ENCODE measurements around the gene OSGIN1.

DNA sequence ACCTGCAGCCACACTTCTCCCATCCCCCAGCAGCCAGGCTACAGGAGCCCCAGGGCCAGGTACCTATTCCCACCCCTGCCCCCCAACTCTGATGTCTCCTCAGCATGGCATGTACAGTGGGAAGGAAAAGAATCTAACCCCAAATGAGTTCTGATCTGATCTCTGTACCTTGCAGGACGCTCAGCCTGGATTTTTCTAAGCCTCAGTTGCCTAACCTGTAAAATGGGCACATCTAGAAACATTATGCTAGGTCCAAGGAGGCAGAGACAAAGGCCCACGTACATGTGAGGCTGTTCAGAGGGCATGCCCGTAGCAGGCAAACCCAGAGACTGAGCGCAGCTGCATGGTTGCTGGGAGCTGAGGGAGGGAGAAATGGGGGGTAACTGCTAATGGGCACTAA, 54.5 kb downstream of the OSGIN1 start:
- TF ChIP-seq POLR2A (IDR thresholded peaks at IDR 0.05): no peak
- TF ChIP-seq, protein P1, sequence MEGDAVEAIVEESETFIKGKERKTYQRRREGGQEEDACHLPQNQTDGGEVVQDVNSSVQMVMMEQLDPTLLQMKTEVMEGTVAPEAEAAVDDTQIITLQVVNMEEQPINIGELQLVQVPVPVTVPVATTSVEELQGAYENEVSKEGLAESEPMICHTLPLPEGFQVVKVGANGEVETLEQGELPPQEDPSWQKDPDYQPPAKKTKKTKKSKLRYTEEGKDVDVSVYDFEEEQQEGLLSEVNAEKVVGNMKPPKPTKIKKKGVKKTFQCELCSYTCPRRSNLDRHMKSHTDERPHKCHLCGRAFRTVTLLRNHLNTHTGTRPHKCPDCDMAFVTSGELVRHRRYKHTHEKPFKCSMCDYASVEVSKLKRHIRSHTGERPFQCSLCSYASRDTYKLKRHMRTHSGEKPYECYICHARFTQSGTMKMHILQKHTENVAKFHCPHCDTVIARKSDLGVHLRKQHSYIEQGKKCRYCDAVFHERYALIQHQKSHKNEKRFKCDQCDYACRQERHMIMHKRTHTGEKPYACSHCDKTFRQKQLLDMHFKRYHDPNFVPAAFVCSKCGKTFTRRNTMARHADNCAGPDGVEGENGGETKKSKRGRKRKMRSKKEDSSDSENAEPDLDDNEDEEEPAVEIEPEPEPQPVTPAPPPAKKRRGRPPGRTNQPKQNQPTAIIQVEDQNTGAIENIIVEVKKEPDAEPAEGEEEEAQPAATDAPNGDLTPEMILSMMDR (IDR thresholded peaks at IDR 0.05): no peak

Data from right lobe of liver (tissue), 4 donors.